Measurements from ENCODE around the gene LRRD1. TPM values are rescaled to one million over a fixed set of nuclear protein-coding genes. Genes with fewer than 3 reads are reported as not detected.
A peak's percentile ranks its signal among the peaks of the same experiment; 100 is the strongest.
"Not testable (repeated sequence)": the region's sequence is repeated elsewhere in the genome, so short reads cannot be mapped to it uniquely, and the experiment has no call there.

Gene LRRD1
- polyA plus RNA-seq, 2 donors: 0.01 TPM; not detected in 1

DNA sequence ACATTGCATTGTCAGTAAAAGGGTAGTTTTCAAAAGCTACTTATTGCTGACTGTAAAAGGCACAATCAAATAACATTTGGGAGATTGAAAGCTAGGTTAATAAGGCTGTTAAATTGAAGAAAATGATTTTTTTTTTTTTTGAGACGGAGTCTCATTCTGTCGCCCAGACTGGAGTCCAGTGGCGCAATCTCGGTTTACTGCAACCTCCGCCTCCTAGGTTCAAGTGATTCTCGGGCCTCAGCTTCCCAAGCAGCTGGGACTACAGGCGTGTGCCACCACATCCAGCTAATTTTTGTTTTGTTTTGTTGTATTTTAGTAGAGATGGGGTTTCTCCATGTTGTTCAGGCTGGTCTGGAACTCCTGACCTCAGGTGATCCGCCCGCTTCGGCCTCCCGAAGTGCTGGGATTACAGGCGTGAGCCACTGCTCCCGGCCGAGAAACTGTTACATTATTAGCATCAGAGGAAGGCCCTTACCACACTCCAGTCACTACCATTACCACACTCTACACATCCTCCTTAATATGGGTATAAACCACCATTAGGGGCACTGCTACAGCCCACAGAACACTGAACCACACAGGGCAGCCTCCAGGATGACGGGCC, 45.7 kb downstream of the LRRD1 start:
- Histone ChIP-seq H3K36me3 (ENCODE audit: control insufficient read depth in 2 of 2, insufficient read depth in 2 of 2, low read length in 1 of 2) (peaks cover 0 to 7% of the 10 kb centered on the region in 2 donors), H3K9me3 (ENCODE audit: control insufficient read depth in 2 of 2, insufficient read depth in 1 of 2, low read depth in 1 of 2, low read length in 1 of 2) (no peaks in the 10 kb centered on the region), H3K4me1 (ENCODE audit: control insufficient read depth in 2 of 2, insufficient read depth in 2 of 2, low read length in 1 of 2) (no peaks in the 10 kb centered on the region), H3K27me3 (ENCODE audit: control insufficient read depth in 1 of 2, insufficient read depth in 2 of 2, low read length in 2 of 2) (no peaks in the 10 kb centered on the region), H3K4me3 (ENCODE audit: low read depth in 1 of 2, low read length in 2 of 2) (peak overlapping the region; percentile 83 to 100), H3K27ac (ENCODE audit: low read depth in 2 of 2, low read length in 1 of 2) (peak overlapping the region; percentile 95 to 96)
- 36 to 39% methylated on average over 15 of the region's 15 CpGs for WGBS, 2 donors

GRCh38 chr7:92131764-92132330, 47.1 kb downstream of the LRRD1 start:
- no peaks in the 10 kb centered on the region for H3K9me3 ChIP-seq (ENCODE audit: control insufficient read depth in 2 of 2, insufficient read depth in 1 of 2, low read depth in 1 of 2, low read length in 1 of 2)
- H3K27me3 ChIP-seq (ENCODE audit: control insufficient read depth in 1 of 2, insufficient read depth in 2 of 2, low read length in 2 of 2): no peaks in the 10 kb centered on the region
- no peaks in the 10 kb centered on the region for H3K4me1 ChIP-seq (ENCODE audit: control insufficient read depth in 2 of 2, insufficient read depth in 2 of 2, low read length in 1 of 2)
- 47 to 53% methylated on average over 4 of the region's 4 CpGs for WGBS, 2 donors
- no peak overlapping the region for H3K27ac ChIP-seq (ENCODE audit: low read depth in 2 of 2, low read length in 1 of 2)
- no peak overlapping the region for H3K4me3 ChIP-seq (ENCODE audit: low read depth in 1 of 2, low read length in 2 of 2)
- H3K36me3 ChIP-seq (ENCODE audit: control insufficient read depth in 2 of 2, insufficient read depth in 2 of 2, low read length in 1 of 2): peaks cover 0 to 7% of the 10 kb centered on the region in 2 donors

GRCh38 chr7:92131093-92131492, 47.8 kb downstream of the LRRD1 start:
- Histone ChIP-seq H3K9me3 (ENCODE audit: control insufficient read depth in 2 of 2, insufficient read depth in 1 of 2, low read depth in 1 of 2, low read length in 1 of 2) (no peaks in the 10 kb centered on the region), H3K27me3 (ENCODE audit: control insufficient read depth in 1 of 2, insufficient read depth in 2 of 2, low read length in 2 of 2) (no peaks in the 10 kb centered on the region), H3K36me3 (ENCODE audit: control insufficient read depth in 2 of 2, insufficient read depth in 2 of 2, low read length in 1 of 2) (peaks cover 0 to 7% of the 10 kb centered on the region in 2 donors), H3K4me1 (ENCODE audit: control insufficient read depth in 2 of 2, insufficient read depth in 2 of 2, low read length in 1 of 2) (no peaks in the 10 kb centered on the region), H3K4me3 (ENCODE audit: low read depth in 1 of 2, low read length in 2 of 2) (no peak overlapping the region), H3K27ac (ENCODE audit: low read depth in 2 of 2, low read length in 1 of 2) (no peak overlapping the region)
- WGBS, 2 donors: 89 to 95% methylated on average over 5 of the region's 5 CpGs

DNA sequence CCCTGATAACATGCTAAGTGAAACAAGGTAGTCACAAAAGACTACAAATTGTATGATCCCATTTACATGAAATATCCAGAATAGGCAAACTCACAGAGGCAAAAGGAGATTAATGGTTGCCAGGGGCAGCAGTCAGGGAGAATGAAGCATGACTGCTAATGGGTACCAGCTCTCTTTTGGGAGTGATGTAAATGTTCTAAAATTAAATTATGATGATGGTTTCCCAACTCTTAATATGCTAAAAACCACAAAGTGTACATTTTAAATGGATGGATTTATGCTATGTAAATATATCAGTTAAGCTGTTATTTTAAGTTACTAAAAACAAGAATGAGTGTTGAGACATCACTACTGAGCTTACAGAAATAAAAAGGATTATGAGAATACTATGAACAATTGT, 57.3 kb downstream of the LRRD1 start:
- Histone ChIP-seq H3K4me3 (ENCODE audit: low read depth in 1 of 2, low read length in 2 of 2) (no peak overlapping the region), H3K36me3 (ENCODE audit: control insufficient read depth in 2 of 2, insufficient read depth in 2 of 2, low read length in 1 of 2) (peaks cover 0 to 2% of the 10 kb centered on the region in 2 donors), H3K27ac (ENCODE audit: low read depth in 2 of 2, low read length in 1 of 2) (no peak overlapping the region), H3K4me1 (ENCODE audit: control insufficient read depth in 2 of 2, insufficient read depth in 2 of 2, low read length in 1 of 2) (no peaks in the 10 kb centered on the region), H3K9me3 (ENCODE audit: control insufficient read depth in 2 of 2, insufficient read depth in 1 of 2, low read depth in 1 of 2, low read length in 1 of 2) (no peaks in the 10 kb centered on the region), H3K27me3 (ENCODE audit: control insufficient read depth in 1 of 2, insufficient read depth in 2 of 2, low read length in 2 of 2) (no peaks in the 10 kb centered on the region)

DNA sequence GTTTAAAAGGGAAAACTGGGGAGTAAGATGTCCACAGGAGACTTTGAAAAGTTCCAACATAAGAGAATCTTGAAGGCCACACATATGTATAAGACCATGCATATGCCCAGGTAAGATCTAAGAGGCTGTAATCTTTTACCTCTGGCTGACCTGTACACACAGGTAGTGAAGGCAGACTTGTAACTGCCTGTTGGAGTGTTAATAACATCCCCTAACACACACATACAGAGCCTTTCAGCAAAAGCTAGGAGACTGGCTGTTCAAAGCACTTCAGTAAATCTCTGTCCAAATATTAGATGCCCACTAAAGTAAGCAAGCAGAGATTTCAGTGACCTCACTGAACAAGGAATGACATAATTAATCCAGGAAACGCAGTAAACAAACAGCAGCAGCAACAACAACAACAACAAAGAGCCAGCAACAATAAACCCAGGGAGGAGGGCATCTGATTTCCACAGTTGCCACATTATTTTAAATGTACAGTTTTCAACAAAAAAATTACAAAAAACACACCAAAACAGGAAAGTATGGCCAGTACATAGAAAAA, 59.7 kb downstream of the LRRD1 start:
- H3K27me3 ChIP-seq (ENCODE audit: control insufficient read depth in 1 of 2, insufficient read depth in 2 of 2, low read length in 2 of 2): no peaks in the 10 kb centered on the region
- H3K4me1 ChIP-seq (ENCODE audit: control insufficient read depth in 2 of 2, insufficient read depth in 2 of 2, low read length in 1 of 2): no peaks in the 10 kb centered on the region
- H3K27ac ChIP-seq (ENCODE audit: low read depth in 2 of 2, low read length in 1 of 2): no peak overlapping the region
- 84 to 85% methylated on average over 1 of the region's 1 CpG for WGBS, 2 donors
- no peak overlapping the region for H3K4me3 ChIP-seq (ENCODE audit: low read depth in 1 of 2, low read length in 2 of 2)
- no peaks in the 10 kb centered on the region for H3K9me3 ChIP-seq (ENCODE audit: control insufficient read depth in 2 of 2, insufficient read depth in 1 of 2, low read depth in 1 of 2, low read length in 1 of 2)
- H3K36me3 ChIP-seq (ENCODE audit: control insufficient read depth in 2 of 2, insufficient read depth in 2 of 2, low read length in 1 of 2): peaks cover 0 to 3% of the 10 kb centered on the region in 2 donors

DNA sequence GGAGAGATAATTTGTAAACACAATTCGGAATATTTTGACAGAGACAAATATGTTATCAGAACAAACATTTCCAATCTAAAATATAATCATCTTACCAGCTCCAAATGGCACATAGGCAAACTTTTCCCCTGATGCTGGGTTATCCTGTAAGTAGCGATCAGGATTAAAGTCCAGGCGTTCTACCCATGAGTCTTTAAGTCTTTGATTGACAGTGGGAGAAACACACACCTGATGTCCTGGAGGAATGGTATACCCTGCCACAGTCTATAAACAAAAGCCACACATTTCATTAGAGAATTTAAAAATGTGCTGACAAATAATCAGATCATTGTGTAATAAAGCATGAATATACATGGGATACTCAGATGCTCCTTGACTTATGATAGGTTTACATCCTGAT, 62.0 kb downstream of the LRRD1 start:
- Histone ChIP-seq H3K4me3 (ENCODE audit: low read depth in 1 of 2, low read length in 2 of 2) (no peak overlapping the region), H3K27me3 (ENCODE audit: control insufficient read depth in 1 of 2, insufficient read depth in 2 of 2, low read length in 2 of 2) (no peaks in the 10 kb centered on the region), H3K9me3 (ENCODE audit: control insufficient read depth in 2 of 2, insufficient read depth in 1 of 2, low read depth in 1 of 2, low read length in 1 of 2) (no peaks in the 10 kb centered on the region), H3K36me3 (ENCODE audit: control insufficient read depth in 2 of 2, insufficient read depth in 2 of 2, low read length in 1 of 2) (peaks cover 0 to 3% of the 10 kb centered on the region in 2 donors), H3K4me1 (ENCODE audit: control insufficient read depth in 2 of 2, insufficient read depth in 2 of 2, low read length in 1 of 2) (no peaks in the 10 kb centered on the region), H3K27ac (ENCODE audit: low read depth in 2 of 2, low read length in 1 of 2) (no peak overlapping the region)
- WGBS, 2 donors: 81 to 92% methylated on average over 3 of the region's 3 CpGs

GRCh38 chr7:92115821-92116220, 63.1 kb downstream of the LRRD1 start:
- 95 to 97% methylated on average over 5 of the region's 5 CpGs for WGBS, 2 donors
- H3K36me3 ChIP-seq (ENCODE audit: control insufficient read depth in 2 of 2, insufficient read depth in 2 of 2, low read length in 1 of 2): peaks cover 0 to 3% of the 10 kb centered on the region in 2 donors
- H3K27me3 ChIP-seq (ENCODE audit: control insufficient read depth in 1 of 2, insufficient read depth in 2 of 2, low read length in 2 of 2): no peaks in the 10 kb centered on the region
- H3K27ac ChIP-seq (ENCODE audit: low read depth in 2 of 2, low read length in 1 of 2): no peak overlapping the region
- H3K4me1 ChIP-seq (ENCODE audit: control insufficient read depth in 2 of 2, insufficient read depth in 2 of 2, low read length in 1 of 2): no peaks in the 10 kb centered on the region
- no peak overlapping the region for H3K4me3 ChIP-seq (ENCODE audit: low read depth in 1 of 2, low read length in 2 of 2)
- no peaks in the 10 kb centered on the region for H3K9me3 ChIP-seq (ENCODE audit: control insufficient read depth in 2 of 2, insufficient read depth in 1 of 2, low read depth in 1 of 2, low read length in 1 of 2)

DNA sequence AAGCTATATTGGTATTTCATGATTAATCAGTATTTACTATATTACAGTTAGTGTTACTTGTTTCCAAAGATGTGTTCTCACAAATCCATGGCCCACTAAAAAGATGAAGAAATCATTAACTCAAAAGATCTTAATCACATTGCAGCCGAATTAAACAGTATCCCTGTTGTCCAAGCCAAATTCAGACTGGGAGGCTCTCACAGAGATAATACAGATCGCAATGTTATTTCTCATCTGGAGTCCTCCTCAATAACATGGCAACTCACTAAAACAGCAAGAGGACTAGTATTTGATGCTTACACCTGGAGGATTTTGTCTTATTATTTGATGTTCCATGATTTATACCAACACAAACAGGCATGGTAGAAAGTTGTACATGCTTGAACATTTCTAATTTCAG, 68.1 kb downstream of the LRRD1 start:
- no peak overlapping the region for H3K27ac ChIP-seq (ENCODE audit: low read depth in 2 of 2, low read length in 1 of 2)
- H3K4me3 ChIP-seq (ENCODE audit: low read depth in 1 of 2, low read length in 2 of 2): no peak overlapping the region
- H3K9me3 ChIP-seq (ENCODE audit: control insufficient read depth in 2 of 2, insufficient read depth in 1 of 2, low read depth in 1 of 2, low read length in 1 of 2): no peaks in the 10 kb centered on the region
- 89 to 90% methylated on average over 2 of the region's 2 CpGs for WGBS, 2 donors
- H3K27me3 ChIP-seq (ENCODE audit: control insufficient read depth in 1 of 2, insufficient read depth in 2 of 2, low read length in 2 of 2): no peaks in the 10 kb centered on the region
- H3K4me1 ChIP-seq (ENCODE audit: control insufficient read depth in 2 of 2, insufficient read depth in 2 of 2, low read length in 1 of 2): no peaks in the 10 kb centered on the region
- H3K36me3 ChIP-seq (ENCODE audit: control insufficient read depth in 2 of 2, insufficient read depth in 2 of 2, low read length in 1 of 2): peaks cover 0 to 3% of the 10 kb centered on the region in 2 donors

GRCh38 chr7:92108821-92109220, 70.1 kb downstream of the LRRD1 start:
- H3K36me3 ChIP-seq (ENCODE audit: control insufficient read depth in 2 of 2, insufficient read depth in 2 of 2, low read length in 1 of 2): peaks cover 0 to 2% of the 10 kb centered on the region in 2 donors
- H3K27ac ChIP-seq (ENCODE audit: low read depth in 2 of 2, low read length in 1 of 2): no peak overlapping the region
- no peak overlapping the region for H3K4me3 ChIP-seq (ENCODE audit: low read depth in 1 of 2, low read length in 2 of 2)
- H3K9me3 ChIP-seq (ENCODE audit: control insufficient read depth in 2 of 2, insufficient read depth in 1 of 2, low read depth in 1 of 2, low read length in 1 of 2): no peaks in the 10 kb centered on the region
- no peaks in the 10 kb centered on the region for H3K4me1 ChIP-seq (ENCODE audit: control insufficient read depth in 2 of 2, insufficient read depth in 2 of 2, low read length in 1 of 2)
- 91 to 93% methylated on average over 8 of the region's 8 CpGs for WGBS, 2 donors
- H3K27me3 ChIP-seq (ENCODE audit: control insufficient read depth in 1 of 2, insufficient read depth in 2 of 2, low read length in 2 of 2): no peaks in the 10 kb centered on the region

- H3K9me3 ChIP-seq (ENCODE audit: control insufficient read depth in 2 of 2, insufficient read depth in 1 of 2, low read depth in 1 of 2, low read length in 1 of 2); H3K36me3 ChIP-seq (ENCODE audit: control insufficient read depth in 2 of 2, insufficient read depth in 2 of 2, low read length in 1 of 2); H3K27me3 ChIP-seq (ENCODE audit: control insufficient read depth in 1 of 2, insufficient read depth in 2 of 2, low read length in 2 of 2); H3K4me3 ChIP-seq (ENCODE audit: low read depth in 1 of 2, low read length in 2 of 2); H3K27ac ChIP-seq (ENCODE audit: low read depth in 2 of 2, low read length in 1 of 2); H3K4me1 ChIP-seq (ENCODE audit: control insufficient read depth in 2 of 2, insufficient read depth in 2 of 2, low read length in 1 of 2): not testable (repeated sequence)
- WGBS, 2 donors: 91 to 95% methylated on average over 5 of the region's 5 CpGs
Measured at GRCh38 chr7:92102862-92103261, 76.1 kb downstream of the LRRD1 start.
